GM18526 (cell line): ENCODE data around the gene COLEC12.

Source experiments
- POLR2A ChIP-seq: IDR thresholded peaks from 3 replicates; pipeline ENCODE4 v1.6.1; 2011; ENCODE audit not compliant: insufficient read length; ENCODE audit errors: extremely low read depth

Gene COLEC12

DNA sequence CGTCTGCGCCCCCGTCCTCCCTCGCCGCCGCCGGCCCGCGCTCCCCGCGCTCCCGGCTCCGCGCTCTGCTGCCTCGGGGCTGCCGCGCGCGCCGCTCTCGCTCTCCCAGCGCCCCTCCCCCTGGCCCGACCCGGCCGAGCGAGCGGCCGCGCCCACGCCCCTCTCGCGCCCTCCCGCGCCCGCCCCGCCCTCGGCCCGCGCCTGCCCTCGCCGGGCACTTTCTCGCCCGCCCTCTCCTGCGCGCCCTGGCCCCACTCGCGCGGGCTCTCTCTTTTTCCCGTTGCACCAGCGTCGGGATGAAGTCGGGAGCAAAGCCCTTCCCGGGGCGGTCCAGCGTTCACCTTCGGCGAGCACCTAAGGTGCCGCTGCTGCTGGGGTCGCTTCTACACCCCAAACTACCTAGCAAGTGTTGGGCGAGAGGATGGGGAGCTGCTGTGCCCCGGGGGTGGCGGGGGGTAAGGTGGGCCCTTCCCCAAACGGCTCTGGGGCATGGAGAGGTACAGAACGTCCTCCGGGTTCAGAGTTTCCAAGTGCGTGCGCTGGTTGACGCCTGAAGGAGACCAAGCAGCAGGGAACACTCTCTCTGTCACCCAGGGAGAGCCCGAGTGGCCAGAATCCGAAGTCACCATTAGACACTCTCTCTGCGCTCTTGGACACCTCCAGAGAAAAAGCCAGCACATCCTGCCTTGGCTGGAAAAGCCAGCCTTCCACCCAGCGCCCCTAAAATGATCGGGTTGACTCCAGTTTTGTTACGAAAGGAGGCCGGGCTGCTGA, at the start of gene COLEC12:
Gene COLEC12, minus strand, starts transcription at position 70 of the 774 bp plus-strand sequence. CDS start 187 bp downstream, outside the sequence.
- TF ChIP-seq POLR2A = no peak

DNA sequence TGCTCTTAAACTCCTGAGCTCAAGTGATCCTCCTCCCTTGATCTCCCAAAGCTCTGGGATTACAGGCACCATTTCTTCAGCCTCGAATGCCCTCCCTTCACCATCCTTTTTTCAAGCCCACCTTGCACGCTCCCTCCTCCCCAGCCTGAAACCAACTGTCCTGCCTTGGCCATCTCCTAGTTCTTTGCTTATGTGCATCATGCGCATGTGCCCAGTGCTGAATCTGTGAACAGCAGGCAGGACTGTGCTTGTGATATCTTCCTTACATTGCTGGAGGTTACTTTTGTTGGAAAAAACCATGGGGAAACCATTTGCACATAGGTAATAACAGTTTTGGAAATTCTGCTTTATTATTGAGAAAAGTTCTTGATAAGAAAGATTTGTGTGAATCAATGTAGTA, 49.5 kb upstream of the COLEC12 start:
- no peak for TF ChIP-seq POLR2A

DNA sequence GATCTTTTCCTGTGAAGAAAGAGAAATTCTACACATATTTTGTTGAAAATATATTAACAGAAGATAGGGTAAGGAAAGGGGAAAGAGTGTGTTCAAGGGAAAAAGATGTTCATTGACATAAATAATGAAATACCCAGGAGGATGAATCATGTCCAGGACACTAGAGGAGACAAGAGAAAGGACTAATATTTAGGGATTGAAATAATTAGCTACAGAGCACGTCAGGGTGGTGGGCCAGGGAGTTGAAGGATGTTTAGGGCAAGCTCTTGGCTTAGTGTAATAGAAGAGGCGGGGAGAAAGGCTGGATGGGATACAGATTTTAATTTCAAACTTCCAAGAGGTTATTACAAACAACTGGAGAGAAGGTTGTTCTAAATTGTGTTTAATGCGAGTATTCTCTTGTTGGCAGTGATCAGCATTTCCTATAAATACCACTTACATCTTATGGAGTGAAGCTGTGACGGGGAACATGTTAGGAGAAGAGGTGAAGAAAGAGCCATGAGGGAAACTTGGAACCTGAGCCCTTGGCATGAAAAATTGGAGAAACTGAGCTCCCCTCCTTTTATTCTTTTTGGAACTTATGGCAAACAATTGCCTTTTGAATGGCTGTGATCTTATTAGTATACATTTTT, 43.1 kb upstream of the COLEC12 start:
- no peak for TF ChIP-seq POLR2A

DNA sequence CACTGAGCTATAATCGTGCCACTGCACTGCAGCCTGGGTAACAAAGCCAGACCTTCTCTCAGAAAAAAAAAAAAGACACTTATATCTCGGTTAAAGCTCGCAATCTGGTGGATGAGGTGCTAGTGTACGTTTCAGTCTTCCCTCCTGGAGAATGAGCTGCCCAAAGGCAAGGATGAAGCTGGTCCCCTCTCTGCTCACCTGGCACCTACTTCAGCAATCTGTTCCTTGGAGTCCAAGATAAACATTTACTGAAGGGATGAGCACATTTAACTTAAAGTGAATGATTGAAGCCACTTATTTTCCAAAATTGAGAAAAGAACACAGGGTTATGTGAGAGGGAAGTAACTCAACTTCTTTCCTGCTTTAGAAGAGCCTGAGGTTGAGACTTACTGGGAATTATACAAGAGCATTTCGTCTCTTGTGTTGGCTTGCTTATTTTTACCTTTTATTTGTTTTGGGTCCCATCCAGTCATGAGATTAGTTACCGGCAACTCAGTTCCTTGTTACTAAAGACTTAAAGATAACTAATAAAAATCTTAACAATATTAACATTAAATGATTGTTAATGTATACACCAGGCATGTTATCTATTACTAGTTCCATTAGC, 33.6 kb upstream of the COLEC12 start:
- TF ChIP-seq POLR2A = no peak

DNA sequence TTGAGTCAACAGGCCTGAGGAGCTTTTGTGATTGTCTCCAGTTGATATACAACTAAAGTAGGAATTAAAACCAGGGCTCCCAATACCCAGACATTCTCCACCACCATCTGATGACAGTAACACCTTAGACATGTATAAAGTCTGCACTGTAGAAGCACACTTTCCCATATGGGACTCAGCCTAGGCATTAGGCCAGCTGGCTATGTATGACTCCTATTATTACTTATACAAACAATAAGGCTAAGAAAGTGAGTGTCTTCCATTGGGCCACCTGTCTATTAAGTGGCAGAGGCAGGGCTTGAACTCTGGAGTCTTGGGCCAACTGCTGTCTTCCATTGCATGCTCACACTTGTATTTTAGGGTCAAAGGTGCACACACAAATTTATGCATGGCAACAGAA, 32.1 kb upstream of the COLEC12 start:
- no peak for TF ChIP-seq POLR2A

DNA sequence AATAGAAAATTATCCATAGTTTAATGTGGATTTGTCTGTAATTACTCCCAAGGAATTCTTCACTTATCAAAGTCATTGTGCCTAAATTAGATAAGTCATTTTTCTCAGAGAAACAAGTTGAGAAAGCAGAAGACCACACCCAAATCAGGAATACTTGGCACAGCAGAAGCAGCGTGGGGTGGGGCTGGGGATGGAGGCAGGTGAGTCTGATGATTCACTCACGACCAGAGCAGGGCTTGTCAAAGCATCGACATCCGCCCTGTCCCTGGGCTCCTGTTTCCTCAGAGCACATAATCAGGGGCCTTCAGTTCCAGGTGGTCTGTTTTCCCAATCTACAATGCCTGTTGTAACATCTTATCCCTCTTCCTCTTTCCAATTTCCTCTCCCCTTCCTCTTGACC, 31.5 kb upstream of the COLEC12 start:
- TF ChIP-seq POLR2A = no peak

DNA sequence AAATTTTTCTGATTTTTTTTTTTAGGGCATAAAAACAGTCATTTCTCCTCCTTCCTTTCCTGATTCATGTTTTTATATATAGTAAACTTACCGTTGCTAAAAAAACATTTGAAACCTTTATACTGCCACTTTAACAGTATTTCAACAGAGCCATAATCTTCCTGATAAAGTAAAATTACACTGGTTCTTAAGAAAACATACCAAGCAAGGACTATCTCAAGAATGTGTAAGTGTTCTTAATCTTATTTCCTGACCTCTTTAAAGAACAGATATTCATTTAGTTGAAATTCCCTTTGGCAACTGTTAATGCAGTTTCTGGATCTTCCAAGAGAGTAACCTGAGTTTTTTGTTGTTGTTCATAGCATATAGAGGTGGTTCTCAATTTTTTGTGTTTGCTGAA, 26.6 kb upstream of the COLEC12 start:
- no peak for TF ChIP-seq POLR2A

DNA sequence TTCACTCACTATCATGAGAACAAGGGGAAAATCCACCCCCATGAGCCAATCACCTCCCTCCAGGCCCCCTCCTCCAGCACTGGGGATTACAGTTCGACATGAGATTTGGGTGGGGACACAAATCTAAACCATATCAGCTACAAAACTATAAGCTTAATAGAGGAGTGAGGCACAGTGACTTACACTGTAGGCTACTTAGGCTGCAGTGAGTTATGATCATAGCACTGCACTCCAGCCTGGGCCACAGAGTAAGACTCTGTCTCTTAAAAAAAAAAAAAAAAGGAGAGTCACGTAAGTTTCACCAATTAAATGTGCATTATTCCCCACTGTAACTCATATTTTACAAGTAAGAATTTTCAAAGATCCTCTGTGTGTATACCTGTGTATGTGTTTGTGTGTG, 26.2 kb upstream of the COLEC12 start:
- no peak for TF ChIP-seq POLR2A

DNA sequence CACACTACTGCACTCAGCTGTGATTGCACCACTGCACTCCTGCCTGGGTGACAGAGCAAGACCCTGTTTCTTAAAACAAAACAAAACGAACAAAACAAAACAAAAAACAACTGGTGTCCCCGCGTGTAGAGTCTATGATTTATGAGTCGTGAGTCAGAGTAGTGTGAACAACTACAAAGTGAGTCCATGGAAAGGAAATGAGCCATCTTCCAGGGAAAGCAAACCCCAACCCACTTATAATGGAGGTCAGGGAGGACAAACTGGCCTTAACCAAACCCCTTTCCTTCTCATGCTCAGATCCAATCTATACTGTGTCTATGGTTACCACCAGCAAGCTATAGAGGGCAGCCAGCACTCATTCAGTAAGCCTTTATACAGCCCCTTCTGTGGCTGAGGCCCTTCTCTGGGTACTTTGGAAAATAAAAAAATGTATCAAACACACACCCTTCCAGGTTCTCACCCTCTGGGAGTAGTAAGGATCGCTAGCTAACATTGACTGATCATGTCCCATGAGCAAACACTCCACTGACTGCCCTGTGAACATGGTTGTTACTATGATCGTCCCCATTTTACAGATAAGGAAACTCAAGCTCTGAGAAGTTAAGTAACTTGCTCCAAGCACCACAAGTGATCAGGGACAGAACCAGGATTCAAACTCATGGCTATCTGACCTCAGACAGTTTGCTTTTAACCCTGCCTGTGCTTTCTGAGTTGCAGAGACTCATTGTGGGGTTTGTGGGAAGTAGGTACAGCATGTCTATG, 24.7 kb upstream of the COLEC12 start:
- TF ChIP-seq POLR2A = no peak

DNA sequence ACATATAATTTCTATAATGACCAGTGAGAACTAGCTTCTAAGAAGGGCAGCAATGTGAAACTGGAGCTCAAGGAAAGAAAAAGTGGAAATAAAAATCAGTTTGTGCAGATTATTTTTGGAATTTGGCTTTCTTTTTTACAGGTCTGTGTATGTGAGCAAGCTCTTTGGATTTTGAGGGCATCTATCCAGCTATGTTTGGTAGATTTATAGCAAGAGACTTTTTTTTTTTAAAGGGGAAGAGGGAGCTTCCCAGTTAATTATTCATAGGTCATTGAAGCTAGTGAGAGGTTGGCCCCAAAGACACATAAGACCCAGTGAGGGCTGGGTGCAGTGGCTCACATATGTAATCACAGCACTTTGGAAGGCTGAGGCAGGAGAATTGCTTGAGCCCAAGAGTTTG, 24.0 kb upstream of the COLEC12 start:
- no peak for TF ChIP-seq POLR2A

DNA sequence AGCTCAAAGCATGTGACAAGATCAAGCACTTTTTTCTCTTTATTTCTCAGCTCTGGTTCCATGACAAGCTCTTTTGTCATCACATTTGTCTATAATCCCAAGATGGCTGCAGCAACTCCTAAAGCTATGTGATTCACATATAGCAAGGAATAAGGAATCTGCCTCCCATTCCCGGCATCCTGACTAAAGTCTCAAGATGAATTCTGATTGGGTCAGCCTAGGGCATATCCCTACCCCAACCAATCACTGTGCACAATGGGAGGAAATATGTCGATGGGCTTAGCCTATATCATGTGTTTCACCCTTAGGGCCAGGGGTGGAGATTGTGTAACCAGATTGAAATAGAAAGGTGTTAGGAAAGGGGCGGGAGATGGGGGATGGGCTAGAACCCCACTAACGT, 23.1 kb upstream of the COLEC12 start:
- TF ChIP-seq POLR2A = no peak

DNA sequence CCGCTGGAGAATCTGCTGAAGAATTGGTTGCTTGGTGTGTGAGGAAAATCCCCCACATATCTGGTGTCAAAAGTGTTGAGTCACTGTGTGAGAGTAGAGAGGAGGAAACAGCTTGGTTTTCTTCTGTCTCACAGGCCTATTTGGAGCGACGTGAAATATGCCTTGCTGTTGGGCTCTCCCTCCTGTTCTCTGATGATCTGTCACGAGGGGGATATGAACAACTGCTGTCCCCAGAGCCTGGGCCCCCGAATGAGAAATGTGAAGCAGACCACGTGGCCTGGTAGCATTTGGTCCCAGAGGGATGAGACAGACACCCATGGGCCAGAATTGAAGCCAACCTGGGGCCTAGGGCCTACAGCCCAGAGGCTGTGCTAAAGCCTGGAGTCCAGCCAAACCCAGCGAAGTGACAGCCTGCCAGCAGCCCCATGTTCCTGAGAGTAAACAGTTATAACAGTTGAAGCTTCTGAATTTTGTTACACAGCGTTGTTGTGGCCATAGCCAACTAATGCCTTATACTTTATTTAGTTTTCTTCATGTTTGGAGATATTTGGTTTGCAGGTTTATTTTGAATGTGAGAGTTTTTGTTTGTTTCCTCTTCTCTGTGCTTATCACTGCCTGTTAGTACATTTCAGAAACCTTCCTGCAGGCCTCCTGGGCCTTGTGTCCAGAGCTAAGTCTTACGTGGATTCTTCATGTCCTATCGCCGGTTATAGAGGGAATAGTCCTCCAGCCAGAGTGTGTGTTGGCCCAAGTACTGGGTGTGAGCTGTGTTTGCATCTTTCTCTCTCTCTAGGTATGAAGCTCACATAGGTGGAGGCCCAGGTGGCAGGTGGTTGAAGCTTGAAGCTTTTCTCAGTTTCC, 18.7 kb upstream of the COLEC12 start:
- TF ChIP-seq POLR2A = no peak

DNA sequence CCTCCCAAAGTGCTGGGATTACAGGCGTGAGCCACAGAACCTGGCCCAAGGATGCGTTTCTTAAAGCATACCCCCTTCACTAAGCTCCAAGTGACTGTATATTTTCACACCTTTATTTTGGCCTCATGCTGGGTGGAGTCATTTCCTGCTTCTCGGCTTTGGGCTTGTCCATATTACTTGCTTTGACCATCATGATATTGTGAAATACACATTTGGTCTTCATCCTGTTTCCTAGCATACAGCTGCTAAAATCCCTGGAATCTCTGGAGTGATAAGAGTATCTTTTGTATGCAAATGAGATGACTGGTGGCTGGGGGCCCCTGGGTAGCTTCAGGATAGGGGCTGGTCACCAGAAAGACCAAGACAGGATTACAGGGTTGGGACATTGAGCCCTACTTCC, 17.6 kb upstream of the COLEC12 start:
- no peak for TF ChIP-seq POLR2A

DNA sequence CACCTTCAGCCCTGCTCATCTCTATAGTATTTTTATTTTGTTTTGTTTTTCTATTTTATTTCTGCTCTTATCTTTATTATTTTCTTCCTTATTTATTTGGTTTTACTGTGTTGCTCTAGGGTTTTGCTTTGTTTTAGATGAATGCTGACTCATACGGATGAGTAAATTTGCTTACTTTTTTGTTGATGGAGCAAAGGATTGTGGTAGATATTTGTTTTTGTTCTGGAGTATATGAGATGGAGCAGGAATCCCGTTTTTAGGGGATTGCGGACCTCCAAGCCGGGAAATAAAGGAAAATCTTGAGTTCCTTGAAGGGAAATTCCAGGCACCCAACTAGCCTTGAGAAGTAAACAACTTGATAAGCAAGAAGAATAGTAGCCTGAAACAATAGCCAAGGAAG, 15.3 kb upstream of the COLEC12 start:
- TF ChIP-seq POLR2A = no peak

DNA sequence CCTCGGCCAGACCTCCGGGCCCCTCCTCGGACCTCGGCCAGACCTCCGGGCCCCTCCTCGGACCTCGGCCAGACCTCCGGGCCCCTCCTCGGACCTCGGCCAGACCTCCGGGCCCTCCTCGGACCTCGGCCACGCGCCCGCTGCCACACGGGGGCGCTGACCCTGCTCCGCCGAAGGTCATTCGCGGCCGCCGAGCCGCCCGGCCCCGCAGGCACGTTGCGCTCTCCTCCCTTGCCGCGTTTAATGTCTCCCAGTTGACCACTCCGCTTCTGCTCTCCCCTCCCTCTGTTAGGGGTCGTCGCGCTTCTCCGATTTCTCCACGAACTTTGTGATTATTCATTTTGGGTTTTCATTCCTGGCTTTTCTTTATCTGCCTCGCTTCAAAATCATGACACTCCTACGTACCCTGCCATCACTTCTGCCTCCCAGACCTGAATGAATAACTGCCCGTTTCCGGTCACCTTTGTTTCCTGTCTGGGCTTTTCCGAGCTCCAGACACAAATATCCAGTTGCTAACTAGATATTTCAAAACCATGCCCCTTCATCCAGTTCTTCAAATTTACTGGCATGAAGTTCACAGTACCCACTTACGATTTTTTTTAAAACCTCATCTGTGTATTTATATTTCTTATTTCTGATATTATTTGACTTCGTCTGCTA, 14.8 kb upstream of the COLEC12 start:
- TF ChIP-seq POLR2A = no peak
